ENCODE data around the gene EEF2KMT. TPM values are rescaled to one million over a fixed set of nuclear protein-coding genes. Genes with fewer than 3 reads are reported as not detected.

Gene EEF2KMT
- polyA plus RNA-seq, 1 donor (not counting 4 experiments of a cell fraction or from before 2014, with no cell fraction given) = 7.6 TPM

- DNase-seq (ENCODE audit: low read depth, low spot score) (no peak), FAIRE-seq (no peak)
- no peak overlapping the region for H3K4me3 ChIP-seq (ENCODE audit: control insufficient read depth in 2 of 3, extremely low read depth in 1 of 3, insufficient read depth in 2 of 3, low read depth in 1 of 3, low read length in 3 of 3)
- peaks cover 4% of the 10 kb centered on the region for H3K4me1 ChIP-seq (ENCODE audit: control insufficient read depth, extremely low read depth, insufficient read depth, low read length)
- H3K27ac ChIP-seq (ENCODE audit: control insufficient read depth, insufficient read depth, low read length) = no peak overlapping the region
- no peak overlapping the region for H3K9ac ChIP-seq (ENCODE audit: control insufficient read depth, extremely low read depth, insufficient read depth, low read length)
- H2AFZ ChIP-seq (ENCODE audit: control insufficient read depth, low read length) = no peak overlapping the region
- no peaks in the 10 kb centered on the region for H3K9me3 ChIP-seq (ENCODE audit: control insufficient read depth, low read depth, low read length)
- dilution Hi-C loops (cut with MboI; ENCODE audit: extremely low pct_ligation_motif_present, low sequenced_read_pairs) = no loop called here
- no peaks in the 10 kb centered on the region for H4K20me1 ChIP-seq (ENCODE audit: control insufficient read depth, extremely low read depth, insufficient read depth, low read length)
- peaks cover 5% of the 10 kb centered on the region for H3K27me3 ChIP-seq (ENCODE audit: control insufficient read depth, extremely low read depth, insufficient read depth, low read length)
- H3K9me1 ChIP-seq (ENCODE audit: control insufficient read depth, extremely low read depth, insufficient read depth, low read length) = no peaks in the 10 kb centered on the region
- TF ChIP-seq, protein P1, sequence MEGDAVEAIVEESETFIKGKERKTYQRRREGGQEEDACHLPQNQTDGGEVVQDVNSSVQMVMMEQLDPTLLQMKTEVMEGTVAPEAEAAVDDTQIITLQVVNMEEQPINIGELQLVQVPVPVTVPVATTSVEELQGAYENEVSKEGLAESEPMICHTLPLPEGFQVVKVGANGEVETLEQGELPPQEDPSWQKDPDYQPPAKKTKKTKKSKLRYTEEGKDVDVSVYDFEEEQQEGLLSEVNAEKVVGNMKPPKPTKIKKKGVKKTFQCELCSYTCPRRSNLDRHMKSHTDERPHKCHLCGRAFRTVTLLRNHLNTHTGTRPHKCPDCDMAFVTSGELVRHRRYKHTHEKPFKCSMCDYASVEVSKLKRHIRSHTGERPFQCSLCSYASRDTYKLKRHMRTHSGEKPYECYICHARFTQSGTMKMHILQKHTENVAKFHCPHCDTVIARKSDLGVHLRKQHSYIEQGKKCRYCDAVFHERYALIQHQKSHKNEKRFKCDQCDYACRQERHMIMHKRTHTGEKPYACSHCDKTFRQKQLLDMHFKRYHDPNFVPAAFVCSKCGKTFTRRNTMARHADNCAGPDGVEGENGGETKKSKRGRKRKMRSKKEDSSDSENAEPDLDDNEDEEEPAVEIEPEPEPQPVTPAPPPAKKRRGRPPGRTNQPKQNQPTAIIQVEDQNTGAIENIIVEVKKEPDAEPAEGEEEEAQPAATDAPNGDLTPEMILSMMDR (optimal IDR thresholded peaks at IDR 0.05 in 1 of 3, IDR thresholded peaks at IDR 0.05 in 1 of 3, conservative IDR thresholded peaks at IDR 0.05 in 1 of 3; ENCODE audit: extremely low read depth in 1 of 3, insufficient read depth in 2 of 3, low read length in 3 of 3) = no peak
- TF ChIP-seq EZH2 (IDR thresholded peaks at IDR 0.05; ENCODE audit: low read length) = no peak
- no peaks in the 10 kb centered on the region for H3K79me2 ChIP-seq (ENCODE audit: control insufficient read depth, insufficient read depth, low read length)
- H3K36me3 ChIP-seq (ENCODE audit: control insufficient read depth in 2 of 2, extremely low read depth in 1 of 2, insufficient read depth in 2 of 2, low read length in 2 of 2) = no peaks in the 10 kb centered on the region
- H3K4me2 ChIP-seq (ENCODE audit: control insufficient read depth, extremely low read depth, insufficient read depth, low read depth, low read length) = no peak overlapping the region
These were observed 31.1 kb downstream of the EEF2KMT start for GRCh38 chr16:5066511-5066910.

DNA sequence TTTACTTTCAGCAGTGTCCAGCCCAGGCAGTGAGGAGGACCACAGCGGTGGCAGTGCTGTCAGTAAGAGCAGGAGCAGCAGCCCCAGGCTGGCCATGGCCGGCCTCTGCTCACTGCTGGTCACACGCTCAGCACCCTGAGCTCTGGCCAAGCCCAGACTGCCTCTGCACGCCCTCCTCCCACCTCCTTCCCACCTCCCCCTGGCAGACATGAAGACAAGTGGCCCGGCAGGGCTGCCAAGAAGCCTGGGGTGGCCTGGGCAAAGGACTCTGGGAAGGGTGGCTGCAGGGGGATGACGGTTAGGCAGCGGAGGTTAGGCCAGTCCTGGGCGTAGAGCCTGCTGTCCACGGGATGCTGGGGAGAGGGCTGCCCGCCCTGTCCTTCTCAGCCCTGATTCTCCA is 31.8 kb downstream of the EEF2KMT start, which contains the start of gene C16orf89:
Gene C16orf89 (minus strand): TSS at position 144 of the 400 bp plus-strand sequence. CDS start 48 bp downstream, at position 96.
- Histone ChIP-seq H3K4me1 (ENCODE audit: control insufficient read depth, extremely low read depth, insufficient read depth, low read length) (no peaks in the 10 kb centered on the region), H2AFZ (ENCODE audit: control insufficient read depth, low read length) (no peak within 1 kb of the TSS), H4K20me1 (ENCODE audit: control insufficient read depth, extremely low read depth, insufficient read depth, low read length) (no peaks in the 10 kb centered on the region), H3K4me2 (ENCODE audit: control insufficient read depth, extremely low read depth, insufficient read depth, low read depth, low read length) (no peak within 1 kb of the TSS), H3K27me3 (ENCODE audit: control insufficient read depth, extremely low read depth, insufficient read depth, low read length) (peaks cover 5% of the 10 kb centered on the region), H3K9me1 (ENCODE audit: control insufficient read depth, extremely low read depth, insufficient read depth, low read length) (no peaks in the 10 kb centered on the region), H3K27ac (ENCODE audit: control insufficient read depth, insufficient read depth, low read length) (no peak within 1 kb of the TSS), H3K4me3 (ENCODE audit: control insufficient read depth in 2 of 3, extremely low read depth in 1 of 3, insufficient read depth in 2 of 3, low read depth in 1 of 3, low read length in 3 of 3) (no peak within 1 kb of the TSS), H3K36me3 (ENCODE audit: control insufficient read depth in 2 of 2, extremely low read depth in 1 of 2, insufficient read depth in 2 of 2, low read length in 2 of 2) (no peaks in the 10 kb centered on the region), H3K9ac (ENCODE audit: control insufficient read depth, extremely low read depth, insufficient read depth, low read length) (no peak within 1 kb of the TSS), H3K9me3 (ENCODE audit: control insufficient read depth, low read depth, low read length) (no peaks in the 10 kb centered on the region), H3K79me2 (ENCODE audit: control insufficient read depth, insufficient read depth, low read length) (no peaks in the 10 kb centered on the region)
- no peak for DNase-seq (ENCODE audit: low read depth, low spot score)
- FAIRE-seq = no peak
- dilution Hi-C loops (cut with MboI; ENCODE audit: extremely low pct_ligation_motif_present, low sequenced_read_pairs) = no loop called here
- no peak for TF ChIP-seq EZH2 (IDR thresholded peaks at IDR 0.05; ENCODE audit: low read length)

GRCh38 chr16:5065326-5065725 is 32.3 kb downstream of the EEF2KMT start:
- peaks cover 5% of the 10 kb centered on the region for H3K27me3 ChIP-seq (ENCODE audit: control insufficient read depth, extremely low read depth, insufficient read depth, low read length)
- FAIRE-seq (no peak), DNase-seq (ENCODE audit: low read depth, low spot score) (no peak)
- no peak overlapping the region for H2AFZ ChIP-seq (ENCODE audit: control insufficient read depth, low read length)
- H3K4me3 ChIP-seq (ENCODE audit: control insufficient read depth in 2 of 3, extremely low read depth in 1 of 3, insufficient read depth in 2 of 3, low read depth in 1 of 3, low read length in 3 of 3) = no peak overlapping the region
- H3K9ac ChIP-seq (ENCODE audit: control insufficient read depth, extremely low read depth, insufficient read depth, low read length) = no peak overlapping the region
- dilution Hi-C loops (cut with MboI; ENCODE audit: extremely low pct_ligation_motif_present, low sequenced_read_pairs) = no loop called here
- no peaks in the 10 kb centered on the region for H3K36me3 ChIP-seq (ENCODE audit: control insufficient read depth in 2 of 2, extremely low read depth in 1 of 2, insufficient read depth in 2 of 2, low read length in 2 of 2)
- H3K9me1 ChIP-seq (ENCODE audit: control insufficient read depth, extremely low read depth, insufficient read depth, low read length) = no peaks in the 10 kb centered on the region
- H4K20me1 ChIP-seq (ENCODE audit: control insufficient read depth, extremely low read depth, insufficient read depth, low read length) = no peaks in the 10 kb centered on the region
- H3K79me2 ChIP-seq (ENCODE audit: control insufficient read depth, insufficient read depth, low read length) = no peaks in the 10 kb centered on the region
- H3K4me2 ChIP-seq (ENCODE audit: control insufficient read depth, extremely low read depth, insufficient read depth, low read depth, low read length) = no peak overlapping the region
- H3K4me1 ChIP-seq (ENCODE audit: control insufficient read depth, extremely low read depth, insufficient read depth, low read length) = no peaks in the 10 kb centered on the region
- no peak overlapping the region for H3K27ac ChIP-seq (ENCODE audit: control insufficient read depth, insufficient read depth, low read length)
- no peak for TF ChIP-seq EZH2 (IDR thresholded peaks at IDR 0.05; ENCODE audit: low read length)
- TF ChIP-seq, protein P1 (optimal IDR thresholded peaks at IDR 0.05 in 1 of 3, IDR thresholded peaks at IDR 0.05 in 1 of 3, conservative IDR thresholded peaks at IDR 0.05 in 1 of 3; ENCODE audit: extremely low read depth in 1 of 3, insufficient read depth in 2 of 3, low read length in 3 of 3) = no peak
- no peaks in the 10 kb centered on the region for H3K9me3 ChIP-seq (ENCODE audit: control insufficient read depth, low read depth, low read length)
